ENCODE results near the gene SGMS2. TPM values are rescaled to one million over a fixed set of nuclear protein-coding genes. Genes with fewer than 3 reads are reported as not detected.
A peak's percentile ranks its signal among the peaks of the same experiment; 100 is the strongest.

SGMS2 gene
- total and polyA plus RNA-seq, 2 of the 13 experiments (the other 11 are each of a cell fraction or from before 2014, with no cell fraction given): 1.2 to 1.7 TPM

DNA sequence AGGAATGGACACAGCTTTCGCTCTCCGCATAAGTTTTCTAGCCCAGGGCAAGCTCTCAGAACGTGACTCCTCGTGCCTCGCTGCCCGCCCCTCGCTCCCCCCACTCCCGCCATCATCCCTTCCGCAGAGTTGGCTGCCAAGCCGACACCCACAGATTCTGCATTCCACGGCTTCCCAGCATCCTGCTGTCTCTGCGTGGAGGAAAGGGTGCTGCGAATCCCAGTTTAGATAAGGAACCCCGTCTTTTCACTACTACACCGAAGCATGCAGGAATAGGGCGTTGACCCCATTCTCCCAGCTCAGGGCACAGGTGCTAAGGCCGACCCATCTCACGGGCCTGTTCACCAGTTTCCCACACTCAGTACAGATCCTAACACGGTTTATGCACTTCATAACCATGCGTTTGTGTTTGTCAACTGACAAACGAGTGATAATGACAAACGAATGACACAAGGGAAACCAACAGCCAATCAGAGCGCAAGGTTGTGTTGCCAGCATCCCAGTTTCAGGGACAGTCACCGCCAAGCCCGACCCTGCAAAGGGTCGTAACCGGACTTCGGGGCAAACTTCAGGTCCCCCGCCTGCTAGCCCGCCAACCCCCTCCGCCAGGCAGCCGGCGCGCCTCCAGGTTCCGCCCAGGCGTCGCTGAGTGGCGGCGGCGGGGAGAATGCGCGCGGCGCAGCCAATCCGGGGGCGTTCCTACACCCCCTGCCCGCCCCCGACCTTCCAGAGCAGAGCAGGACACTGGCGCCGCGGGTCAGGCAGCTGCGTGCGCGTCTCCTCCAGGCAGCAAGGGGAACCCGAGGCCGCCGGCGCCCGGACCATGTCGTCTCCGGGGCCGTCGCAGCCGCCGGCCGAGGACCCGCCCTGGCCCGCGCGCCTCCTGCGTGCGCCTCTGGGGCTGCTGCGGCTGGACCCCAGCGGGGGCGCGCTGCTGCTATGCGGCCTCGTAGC, 106.4 kb downstream of the SGMS2 start, which contains the start of gene CYP2U1 (continued):
- TF ChIP-seq ZNF7 (CRISPR knock-in tag; IDR thresholded peaks at IDR 0.05) (no peak), RORA (CRISPR knock-in tag; IDR thresholded peaks at IDR 0.05) (no peak), ZNF337 (CRISPR knock-in tag; IDR thresholded peaks at IDR 0.05; ENCODE audit: borderline replicate concordance, low read depth) (0 out of 2 replicates have a peak, but pooled peaks have one; percentile 39), ARID2 (CRISPR knock-in tag; IDR thresholded peaks at IDR 0.05; ENCODE audit: borderline replicate concordance) (no peak), ZNF431 (CRISPR knock-in tag; IDR thresholded peaks at IDR 0.05; ENCODE audit: borderline replicate concordance, low read depth) (0 out of 2 replicates have a peak, but pooled peaks have one; percentile 3), TGIF2 (CRISPR knock-in tag; IDR thresholded peaks at IDR 0.05) (no peak), NFKB2 (CRISPR knock-in tag; IDR thresholded peaks at IDR 0.05; ENCODE audit: borderline replicate concordance) (no peak; the same call in 1 of the 2 replicates), ZNF777 (CRISPR knock-in tag; IDR thresholded peaks at IDR 0.05) (no peak; the same call in none of the 2 replicates), KLF13 (CRISPR knock-in tag; IDR thresholded peaks at IDR 0.05) (no peak), ZNF782 (CRISPR knock-in tag; IDR thresholded peaks at IDR 0.05; ENCODE audit: borderline replicate concordance) (peak; percentile 40), U2AF2 (IDR thresholded peaks at IDR 0.05; ENCODE audit: low read depth, low read length) (no peak), ZNF143 (CRISPR knock-in tag; IDR thresholded peaks at IDR 0.05) (no peak), ZMYM2 (CRISPR knock-in tag; IDR thresholded peaks at IDR 0.05) (no peak), KLF11 (CRISPR knock-in tag; IDR thresholded peaks at IDR 0.05) (no peak), POLR2AphosphoS5 (IDR thresholded peaks at IDR 0.05; ENCODE audit: low read depth, low read length) (peak; percentile 40; the same call in 1 of the 2 replicates)
- TF ChIP-seq, protein P1, sequence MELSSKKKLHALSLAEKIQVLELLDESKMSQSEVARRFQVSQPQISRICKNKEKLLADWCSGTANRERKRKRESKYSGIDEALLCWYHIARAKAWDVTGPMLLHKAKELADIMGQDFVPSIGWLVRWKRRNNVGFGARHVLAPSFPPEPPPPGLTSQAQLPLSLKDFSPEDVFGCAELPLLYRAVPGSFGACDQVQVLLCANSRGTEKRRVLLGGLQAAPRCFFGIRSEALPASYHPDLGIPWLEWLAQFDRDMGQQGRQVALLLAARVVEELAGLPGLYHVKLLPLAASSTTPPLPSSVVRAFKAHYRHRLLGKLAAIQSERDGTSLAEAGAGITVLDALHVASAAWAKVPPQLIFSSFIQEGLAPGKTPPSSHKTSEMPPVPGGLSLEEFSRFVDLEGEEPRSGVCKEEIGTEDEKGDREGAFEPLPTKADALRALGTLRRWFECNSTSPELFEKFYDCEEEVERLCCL (CRISPR knock-in tag; IDR thresholded peaks at IDR 0.05; ENCODE audit: borderline replicate concordance): no peak
- TF ChIP-seq, protein P2, sequence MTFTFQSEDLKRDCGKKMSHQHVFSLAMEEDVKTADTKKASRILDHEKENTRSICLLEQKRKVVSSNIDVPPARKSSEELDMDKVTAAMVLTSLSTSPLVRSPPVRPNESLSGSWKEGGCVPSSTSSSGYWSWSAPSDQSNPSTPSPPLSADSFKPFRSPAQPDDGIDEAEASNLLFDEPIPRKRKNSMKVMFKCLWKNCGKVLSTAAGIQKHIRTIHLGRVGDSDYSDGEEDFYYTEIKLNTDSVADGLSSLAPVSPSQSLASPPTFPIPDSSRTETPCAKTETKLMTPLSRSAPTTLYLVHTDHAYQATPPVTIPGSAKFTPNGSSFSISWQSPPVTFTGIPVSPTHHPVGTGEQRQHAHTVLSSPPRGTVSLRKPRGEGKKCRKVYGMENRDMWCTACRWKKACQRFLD (CRISPR knock-in tag; IDR thresholded peaks at IDR 0.05; ENCODE audit: borderline replicate concordance): no peak
- TF ChIP-seq, protein P3, sequence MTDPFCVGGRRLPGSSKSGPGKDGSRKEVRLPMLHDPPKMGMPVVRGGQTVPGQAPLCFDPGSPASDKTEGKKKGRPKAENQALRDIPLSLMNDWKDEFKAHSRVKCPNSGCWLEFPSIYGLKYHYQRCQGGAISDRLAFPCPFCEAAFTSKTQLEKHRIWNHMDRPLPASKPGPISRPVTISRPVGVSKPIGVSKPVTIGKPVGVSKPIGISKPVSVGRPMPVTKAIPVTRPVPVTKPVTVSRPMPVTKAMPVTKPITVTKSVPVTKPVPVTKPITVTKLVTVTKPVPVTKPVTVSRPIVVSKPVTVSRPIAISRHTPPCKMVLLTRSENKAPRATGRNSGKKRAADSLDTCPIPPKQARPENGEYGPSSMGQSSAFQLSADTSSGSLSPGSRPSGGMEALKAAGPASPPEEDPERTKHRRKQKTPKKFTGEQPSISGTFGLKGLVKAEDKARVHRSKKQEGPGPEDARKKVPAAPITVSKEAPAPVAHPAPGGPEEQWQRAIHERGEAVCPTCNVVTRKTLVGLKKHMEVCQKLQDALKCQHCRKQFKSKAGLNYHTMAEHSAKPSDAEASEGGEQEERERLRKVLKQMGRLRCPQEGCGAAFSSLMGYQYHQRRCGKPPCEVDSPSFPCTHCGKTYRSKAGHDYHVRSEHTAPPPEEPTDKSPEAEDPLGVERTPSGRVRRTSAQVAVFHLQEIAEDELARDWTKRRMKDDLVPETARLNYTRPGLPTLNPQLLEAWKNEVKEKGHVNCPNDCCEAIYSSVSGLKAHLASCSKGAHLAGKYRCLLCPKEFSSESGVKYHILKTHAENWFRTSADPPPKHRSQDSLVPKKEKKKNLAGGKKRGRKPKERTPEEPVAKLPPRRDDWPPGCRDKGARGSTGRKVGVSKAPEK (CRISPR knock-in tag; IDR thresholded peaks at IDR 0.05; ENCODE audit: borderline replicate concordance): no peak
